AG09319 (cell line): ENCODE results near the gene QRFP.

Source experiments
- DNase-seq: peaks from one replicate; pipeline ENCODE4 v3.0.0-alpha.2; 2010; ENCODE audit warnings: low read depth; ENCODE audit errors: extremely low read depth
- TF ChIP-seq, protein P1 (sequence below): IDR thresholded peaks from 2 replicates; pipeline ENCODE4 v1.5.1; 2011; ENCODE audit warnings: low read depth, mild to moderate bottlenecking, inconsistent platforms, low read length, moderate library complexity

Gene QRFP

DNA sequence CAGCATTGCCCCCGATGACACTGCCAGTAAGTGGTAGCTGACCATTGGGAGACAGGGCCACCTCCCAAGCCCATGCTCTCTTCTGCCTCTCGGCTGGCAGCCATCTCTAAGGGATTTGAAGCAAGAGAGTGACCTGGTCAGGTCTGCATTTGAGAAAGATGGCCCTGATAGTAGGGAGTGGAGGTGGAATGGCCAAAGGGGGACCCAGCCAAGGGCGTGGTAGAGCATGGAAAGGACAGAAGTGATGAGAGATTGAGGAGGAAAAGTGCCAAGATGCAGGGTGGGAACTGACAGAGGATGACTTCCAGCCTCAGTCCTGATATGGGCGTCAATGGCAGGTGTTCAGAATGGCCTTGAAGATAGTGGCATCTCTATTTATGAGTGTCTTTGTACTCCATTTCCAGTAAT lies 52.6 kb downstream of the QRFP start:
- no peak for DNase-seq
- TF ChIP-seq, protein P1, sequence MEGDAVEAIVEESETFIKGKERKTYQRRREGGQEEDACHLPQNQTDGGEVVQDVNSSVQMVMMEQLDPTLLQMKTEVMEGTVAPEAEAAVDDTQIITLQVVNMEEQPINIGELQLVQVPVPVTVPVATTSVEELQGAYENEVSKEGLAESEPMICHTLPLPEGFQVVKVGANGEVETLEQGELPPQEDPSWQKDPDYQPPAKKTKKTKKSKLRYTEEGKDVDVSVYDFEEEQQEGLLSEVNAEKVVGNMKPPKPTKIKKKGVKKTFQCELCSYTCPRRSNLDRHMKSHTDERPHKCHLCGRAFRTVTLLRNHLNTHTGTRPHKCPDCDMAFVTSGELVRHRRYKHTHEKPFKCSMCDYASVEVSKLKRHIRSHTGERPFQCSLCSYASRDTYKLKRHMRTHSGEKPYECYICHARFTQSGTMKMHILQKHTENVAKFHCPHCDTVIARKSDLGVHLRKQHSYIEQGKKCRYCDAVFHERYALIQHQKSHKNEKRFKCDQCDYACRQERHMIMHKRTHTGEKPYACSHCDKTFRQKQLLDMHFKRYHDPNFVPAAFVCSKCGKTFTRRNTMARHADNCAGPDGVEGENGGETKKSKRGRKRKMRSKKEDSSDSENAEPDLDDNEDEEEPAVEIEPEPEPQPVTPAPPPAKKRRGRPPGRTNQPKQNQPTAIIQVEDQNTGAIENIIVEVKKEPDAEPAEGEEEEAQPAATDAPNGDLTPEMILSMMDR, result no peak

DNA sequence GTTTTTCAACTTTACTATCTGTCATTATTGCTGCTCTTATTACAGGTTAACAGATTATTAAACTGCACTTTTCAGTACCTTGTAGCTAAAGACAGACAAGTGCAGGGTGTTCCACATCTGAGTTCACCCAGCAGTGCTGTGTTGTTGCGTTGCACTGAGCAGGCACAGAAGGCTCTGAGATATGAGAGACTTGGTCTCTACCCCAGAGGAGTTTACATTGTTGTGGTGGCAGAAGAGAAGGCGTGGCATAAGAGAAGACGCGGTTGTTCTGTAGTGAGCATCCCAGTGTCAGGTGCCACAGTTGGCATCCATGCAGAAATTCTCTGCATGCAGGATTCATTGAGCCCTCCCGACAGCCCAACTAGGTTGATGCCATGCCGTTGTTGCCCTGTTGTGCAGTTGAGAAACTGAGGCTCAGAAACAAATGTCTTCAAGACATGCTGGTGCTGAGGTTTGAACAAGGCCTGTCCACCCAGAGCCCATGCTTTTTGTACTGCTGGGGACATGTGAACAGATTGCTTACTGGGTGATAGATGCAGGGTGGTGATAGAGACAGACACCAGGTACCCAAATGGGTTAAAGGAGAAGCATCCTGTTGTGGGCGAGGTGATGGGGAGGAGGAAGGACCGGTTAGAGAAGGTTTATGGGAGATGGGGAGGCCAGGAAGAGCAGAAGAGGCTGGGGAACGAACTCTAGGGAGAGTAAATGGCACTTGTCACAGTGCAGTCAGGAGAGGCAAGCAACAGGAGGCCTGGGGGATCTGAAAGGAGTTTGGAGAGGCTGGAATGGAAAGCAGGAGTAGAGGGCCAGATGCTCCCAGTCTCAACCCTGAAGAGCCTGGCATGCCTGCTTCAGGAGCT lies 53.3 kb downstream of the QRFP start:
- DNase-seq, result no peak
- TF ChIP-seq, protein P1, result no peak
